Stimulated activated CD8-positive, alpha-beta memory T cell treated with anti-CD3 and anti-CD28 coated beads, Interleukin-12 subunit alpha, Interleukin-12 subunit beta, amount 100 ng/mL, for 4 hours (primary cell): Measurements from ENCODE around the gene SGIP1.
"Not testable (repeated sequence)": the region's sequence is repeated elsewhere in the genome, so short reads cannot be mapped to it uniquely, and the experiment has no call there.

ENCODE experiments used
- DNase-seq: peaks from one replicate; pipeline ENCODE4 v3.0.0-alpha.2; 2020; ENCODE audit warnings: low read depth

SGIP1 gene

GRCh38 chr1:66770240-66770639 is 236.3 kb downstream of the SGIP1 start:
- no peak for DNase-seq

GRCh38 chr1:66770694-66771093 is 236.7 kb downstream of the SGIP1 start:
- no peak for DNase-seq

DNA sequence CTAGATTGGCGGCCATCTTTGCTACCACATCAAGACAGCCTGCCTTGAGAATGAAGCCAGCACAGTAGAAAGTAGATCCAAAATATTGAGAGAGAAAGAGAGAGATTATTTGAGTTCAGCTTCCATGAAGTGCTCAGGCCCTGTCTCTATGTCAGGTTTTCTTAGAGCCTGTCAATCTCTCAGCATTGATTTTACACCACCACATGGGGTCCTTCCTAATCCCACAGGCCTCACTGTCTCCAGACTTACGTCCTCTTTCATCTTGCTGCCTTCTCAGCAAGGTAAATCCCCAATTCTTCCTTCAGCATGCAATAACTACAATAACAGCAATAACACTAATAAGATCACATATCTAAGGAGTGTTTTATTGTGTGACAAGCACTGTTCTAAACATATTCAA is 239.3 kb downstream of the SGIP1 start:
- DNase-seq = no peak

DNA sequence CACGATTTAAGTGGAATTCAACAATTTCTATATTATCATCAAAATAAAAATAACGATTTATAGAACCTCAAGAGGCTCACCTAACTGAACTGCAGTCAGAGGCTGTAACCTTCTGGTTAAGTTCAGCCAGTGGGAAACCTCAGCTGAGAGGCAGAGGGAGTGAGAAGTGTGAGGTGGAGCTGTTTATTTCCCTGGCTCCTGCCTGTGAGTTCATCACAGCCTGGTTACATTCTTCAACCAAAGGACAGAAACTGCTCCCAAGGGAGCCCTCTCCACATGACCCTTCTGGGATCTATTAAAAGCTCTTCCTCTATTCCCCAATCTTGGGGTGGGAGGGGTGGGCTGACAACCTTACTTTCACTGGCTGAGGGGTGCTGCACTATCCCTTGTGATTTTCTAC is 240.5 kb downstream of the SGIP1 start:
- DNase-seq = no peak

GRCh38 chr1:66775646-66776045 is 241.7 kb downstream of the SGIP1 start:
- no peak for DNase-seq

DNA sequence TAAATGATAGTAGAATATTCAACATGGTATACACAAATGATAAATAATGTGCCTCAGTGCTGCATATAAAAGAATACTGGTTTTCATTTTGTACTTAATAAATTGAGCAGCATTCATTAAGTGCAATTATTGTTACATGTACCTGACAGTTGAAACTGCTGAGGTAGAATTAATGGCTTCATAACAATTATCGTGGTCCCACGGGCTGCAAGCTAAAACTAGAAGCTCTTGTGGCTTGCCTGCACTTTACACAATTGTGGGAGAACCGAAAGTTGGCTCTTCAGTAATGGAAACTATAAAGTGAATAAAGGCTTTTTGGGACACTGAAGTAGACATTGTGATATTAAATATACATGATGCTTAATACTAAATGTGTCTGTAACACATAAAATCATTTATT is 243.9 kb downstream of the SGIP1 start:
- no peak for DNase-seq

- DNase-seq = no peak
Observed at GRCh38 chr1:66778266-66778665, 244.3 kb downstream of the SGIP1 start.

DNA sequence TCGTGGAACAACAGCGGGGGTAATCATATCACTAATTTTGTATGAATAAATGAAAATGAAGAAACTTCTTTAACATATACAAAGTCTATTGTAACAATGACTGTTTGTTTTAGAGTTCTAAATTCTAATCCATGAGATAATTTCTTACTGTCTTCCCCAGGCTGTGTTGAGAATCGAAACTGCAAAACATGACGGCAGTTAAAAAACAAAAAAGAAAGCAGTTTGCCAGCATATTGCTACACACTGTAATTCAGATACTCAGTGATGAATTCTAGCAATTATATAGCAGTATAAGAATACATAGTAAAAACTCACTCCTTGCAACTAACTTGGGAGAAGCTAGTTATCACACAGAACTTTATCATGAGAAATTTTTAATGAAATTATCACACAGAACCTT is 245.0 kb downstream of the SGIP1 start:
- DNase-seq = no peak

DNA sequence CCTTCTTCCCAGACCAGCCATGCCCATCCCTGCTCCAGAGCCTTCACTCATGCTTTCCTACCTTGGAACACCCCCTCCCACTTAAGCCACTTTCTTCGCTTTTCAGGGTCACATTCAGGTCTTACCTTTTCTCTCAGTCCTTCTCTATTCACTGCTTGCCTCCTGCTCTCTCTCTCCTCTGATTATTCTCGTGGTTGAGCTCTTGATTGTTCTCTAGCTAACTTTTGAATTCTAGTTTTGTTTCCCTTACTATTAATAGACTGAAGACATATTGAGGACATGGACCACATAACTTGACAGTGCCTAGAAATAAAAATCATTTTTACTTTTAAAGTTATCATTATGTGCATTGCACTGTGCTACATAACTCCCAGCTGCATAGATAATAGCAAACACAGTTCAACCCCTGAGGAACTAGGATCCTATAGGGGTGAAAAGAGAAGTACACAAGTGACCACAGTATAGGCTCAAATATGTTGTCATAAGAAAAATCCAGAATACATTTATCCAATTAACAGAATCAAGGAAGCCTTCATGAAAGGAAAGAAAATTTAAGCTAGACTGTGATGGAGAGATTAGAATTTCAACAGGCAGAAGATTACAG is 245.6 kb downstream of the SGIP1 start:
- DNase-seq = no peak

DNA sequence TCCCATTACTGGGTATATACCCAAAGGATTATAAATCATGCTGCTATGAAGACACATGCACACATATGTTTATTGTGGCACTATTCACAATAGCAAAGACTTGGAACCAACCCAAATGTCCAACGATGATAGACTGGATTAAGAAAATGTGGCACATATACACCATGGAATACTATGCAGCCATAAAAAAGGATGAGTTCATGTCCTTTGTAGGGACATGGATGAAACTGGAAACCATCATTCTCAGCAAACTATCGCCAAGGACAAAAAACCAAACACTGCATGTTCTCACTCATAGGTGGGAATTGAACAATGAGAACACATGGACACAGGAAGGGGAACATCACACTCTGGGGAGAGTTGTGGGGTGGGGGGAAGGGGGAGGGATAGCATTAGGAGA is 251.8 kb downstream of the SGIP1 start:
- not testable (repeated sequence) for DNase-seq

- no peak for DNase-seq
Observed at GRCh38 chr1:66787641-66788040, 253.7 kb downstream of the SGIP1 start.

GRCh38 chr1:66788231-66788939 is 254.4 kb downstream of the SGIP1 start:
- no peak for DNase-seq

GRCh38 chr1:66791621-66792610 is 258.0 kb downstream of the SGIP1 start:
- no peak for DNase-seq

- DNase-seq = not testable (repeated sequence)
Observed at GRCh38 chr1:66795839-66796238, 261.9 kb downstream of the SGIP1 start.
